Suprapubic skin (tissue), 3 donors: ENCODE measurements around the gene UBN1.

Experiments used
- CTCF ChIP-seq, 2 donors: fragments of 200-600 bp in 1 of 2; fragments of 450-650 bp in 1 of 2; sonication (generic) in 1 of 2; IDR thresholded peaks; one replicate each; pipeline ENCODE4 v1.5.1; 2016 to 2019; ENCODE audit warnings: antibody characterized with exemption in 2 of 2, mild to moderate bottlenecking in 1 of 2, moderate library complexity in 1 of 2
- POLR2AphosphoS5 ChIP-seq, 3 donors: sonication (generic); formaldehyde crosslinking; IDR thresholded peaks; one replicate each; pipeline ENCODE4 v1.6.1; 2017; ENCODE audit warnings: antibody characterized with exemption in 3 of 3

- TF ChIP-seq CTCF (IDR thresholded peaks at IDR 0.05) (no peak), POLR2AphosphoS5 (IDR thresholded peaks at IDR 0.05) (no peak)
Measured at GRCh38 chr16:4868535-4868934, 21.3 kb downstream of the UBN1 start.
